Omental fat pad (tissue), 4 donors: ENCODE measurements around the gene RREB1. TPM values are rescaled to one million over a fixed set of nuclear protein-coding genes. Genes with fewer than 3 reads are reported as not detected.

Source experiments
- ATAC-seq: fragments of 150-250 bp; one replicate; pipeline ENCODE4 v1.9.1; 2016; ENCODE audit warnings: mild to moderate bottlenecking, moderate library complexity; ENCODE audit not compliant: low FRiP score
- DNase-seq: peaks from one replicate; pipeline ENCODE4 v3.0.0-alpha.2; 2019; ENCODE audit warnings: low spot score
- total RNA-seq, 4 donors: library from RNA; depleted of rRNA; stranded (reverse); fragments of >200 nt; gene quantifications; one replicate each; pipeline ENCODE4 v1.1.0, GENCODE V29; 2016
- TF ChIP-seq, protein P1 (sequence below), 3 donors: fragments of 450-650 bp; IDR thresholded peaks; one replicate each; pipeline ENCODE4 v1.5.1; 2016 to 2017; ENCODE audit warnings: antibody characterized with exemption in 3 of 3, mild to moderate bottlenecking in 3 of 3, moderate library complexity in 2 of 3

RREB1 gene
- total RNA-seq, 4 donors from 2014 or later = 24.9 to 48.1 (median 40.6) TPM

- DNase-seq = no peak
- ATAC-seq = no peak
These were observed 97.0 kb downstream of the RREB1 start for GRCh38 chr6:7204726-7205125.

GRCh38 chr6:7207720-7208119, 100.0 kb downstream of the RREB1 start:
- ATAC-seq (no peak), DNase-seq (no peak)
- TF ChIP-seq, protein P1, sequence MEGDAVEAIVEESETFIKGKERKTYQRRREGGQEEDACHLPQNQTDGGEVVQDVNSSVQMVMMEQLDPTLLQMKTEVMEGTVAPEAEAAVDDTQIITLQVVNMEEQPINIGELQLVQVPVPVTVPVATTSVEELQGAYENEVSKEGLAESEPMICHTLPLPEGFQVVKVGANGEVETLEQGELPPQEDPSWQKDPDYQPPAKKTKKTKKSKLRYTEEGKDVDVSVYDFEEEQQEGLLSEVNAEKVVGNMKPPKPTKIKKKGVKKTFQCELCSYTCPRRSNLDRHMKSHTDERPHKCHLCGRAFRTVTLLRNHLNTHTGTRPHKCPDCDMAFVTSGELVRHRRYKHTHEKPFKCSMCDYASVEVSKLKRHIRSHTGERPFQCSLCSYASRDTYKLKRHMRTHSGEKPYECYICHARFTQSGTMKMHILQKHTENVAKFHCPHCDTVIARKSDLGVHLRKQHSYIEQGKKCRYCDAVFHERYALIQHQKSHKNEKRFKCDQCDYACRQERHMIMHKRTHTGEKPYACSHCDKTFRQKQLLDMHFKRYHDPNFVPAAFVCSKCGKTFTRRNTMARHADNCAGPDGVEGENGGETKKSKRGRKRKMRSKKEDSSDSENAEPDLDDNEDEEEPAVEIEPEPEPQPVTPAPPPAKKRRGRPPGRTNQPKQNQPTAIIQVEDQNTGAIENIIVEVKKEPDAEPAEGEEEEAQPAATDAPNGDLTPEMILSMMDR (IDR thresholded peaks at IDR 0.05) = no peak

More at GRCh38 chr6:7204726-7205125, 97.0 kb downstream of the RREB1 start:
- TF ChIP-seq, protein P1 (IDR thresholded peaks at IDR 0.05) = no peak

- no peak for ATAC-seq
- DNase-seq = no peak
- TF ChIP-seq, protein P1 (IDR thresholded peaks at IDR 0.05) = no peak
These were observed 105.7 kb downstream of the RREB1 start for GRCh38 chr6:7213416-7213815.

DNA sequence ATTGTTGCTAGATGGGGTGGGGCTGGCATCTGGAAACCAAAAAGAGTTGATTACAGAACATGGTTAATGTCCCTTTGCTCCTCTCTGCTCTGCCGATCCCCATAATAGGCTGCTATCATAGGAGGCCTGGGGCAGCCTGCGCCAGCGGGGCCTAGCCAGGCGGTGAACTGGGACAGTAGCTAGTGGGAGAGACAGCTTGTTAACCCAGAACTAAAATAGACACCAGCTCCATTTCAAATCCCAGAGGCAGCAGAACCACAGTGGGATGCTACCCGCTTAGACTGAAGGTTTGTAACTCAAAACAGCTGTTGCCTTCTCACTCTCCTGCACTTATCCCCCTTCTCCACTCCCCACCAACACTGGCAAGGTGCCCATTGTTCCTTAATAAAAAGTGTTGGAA, 106.7 kb downstream of the RREB1 start:
- DNase-seq (no peak), ATAC-seq (no peak)
- TF ChIP-seq, protein P1 (IDR thresholded peaks at IDR 0.05) = no peak

GRCh38 chr6:7215131-7215530, 107.4 kb downstream of the RREB1 start:
- ATAC-seq = no peak
- DNase-seq = no peak
- TF ChIP-seq, protein P1 (IDR thresholded peaks at IDR 0.05) = no peak

DNA sequence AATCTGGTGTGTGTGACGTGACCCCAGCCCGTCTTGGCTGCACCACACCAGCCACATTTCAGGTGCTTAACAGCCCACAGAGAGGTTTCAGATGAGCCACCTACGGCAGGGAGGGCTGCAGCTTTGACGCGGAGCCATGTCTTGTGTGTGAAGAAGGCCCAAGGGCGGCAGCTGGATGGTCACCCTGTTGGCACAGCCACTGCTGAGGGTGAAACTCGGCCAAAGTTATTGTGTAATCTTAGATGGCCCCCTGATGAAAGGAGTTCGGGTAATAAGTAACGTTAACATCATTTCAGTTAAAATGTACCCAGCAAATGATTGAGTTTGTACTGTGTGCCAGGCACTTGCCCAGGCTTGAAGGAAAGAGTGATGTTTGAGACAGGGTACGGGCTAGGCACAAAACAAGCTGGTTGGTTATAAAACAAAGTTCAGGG, 108.1 kb downstream of the RREB1 start:
- TF ChIP-seq, protein P1 (IDR thresholded peaks at IDR 0.05) = no peak
- ATAC-seq = no peak
- no peak for DNase-seq

GRCh38 chr6:7216941-7217621, 109.3 kb downstream of the RREB1 start:
- ATAC-seq (no peak), DNase-seq (no peak)
- TF ChIP-seq, protein P1 (IDR thresholded peaks at IDR 0.05) = no peak
